HG02623 (cell line): ENCODE measurements around the gene RHOT2.
"Not testable (repeated sequence)": the region's sequence is repeated elsewhere in the genome, so short reads cannot be mapped to it uniquely, and the experiment has no call there.

Experiments
- ATAC-seq: cut with Tn5 transposase; IDR thresholded peaks from one replicate; pipeline ENCODE4 v1.9.1; 2021; ENCODE audit warnings: moderate library complexity; ENCODE audit not compliant: unreplicated experiment

Gene RHOT2

DNA sequence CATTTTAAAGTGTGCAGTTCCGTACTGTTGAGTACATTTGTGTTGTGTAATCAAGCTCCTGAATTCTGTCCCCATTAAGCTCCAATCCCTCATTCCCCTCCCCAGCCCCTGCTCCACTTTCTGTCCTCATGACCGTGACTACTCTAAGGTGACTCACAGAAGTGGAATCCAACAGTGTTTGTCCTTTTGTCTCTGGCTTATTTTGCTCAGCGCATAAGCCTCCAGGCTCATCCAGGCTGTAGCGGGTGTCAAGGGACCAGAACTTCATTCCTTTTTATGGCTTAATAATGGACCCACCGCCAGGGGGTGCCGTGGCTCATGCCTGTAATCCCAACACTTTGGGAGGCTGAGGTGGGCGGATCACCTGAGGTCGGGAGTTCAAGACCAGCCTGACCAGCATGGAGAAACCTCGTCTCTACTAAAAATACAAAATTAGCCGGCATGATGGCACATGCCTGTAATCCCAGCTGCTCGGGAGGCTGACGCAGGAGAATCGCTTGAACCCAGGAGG is 44.9 kb downstream of the RHOT2 start:
- not testable (repeated sequence) for ATAC-seq

- no peak for ATAC-seq
Observed at GRCh38 chr16:714079-714478, 46.1 kb downstream of the RHOT2 start.

DNA sequence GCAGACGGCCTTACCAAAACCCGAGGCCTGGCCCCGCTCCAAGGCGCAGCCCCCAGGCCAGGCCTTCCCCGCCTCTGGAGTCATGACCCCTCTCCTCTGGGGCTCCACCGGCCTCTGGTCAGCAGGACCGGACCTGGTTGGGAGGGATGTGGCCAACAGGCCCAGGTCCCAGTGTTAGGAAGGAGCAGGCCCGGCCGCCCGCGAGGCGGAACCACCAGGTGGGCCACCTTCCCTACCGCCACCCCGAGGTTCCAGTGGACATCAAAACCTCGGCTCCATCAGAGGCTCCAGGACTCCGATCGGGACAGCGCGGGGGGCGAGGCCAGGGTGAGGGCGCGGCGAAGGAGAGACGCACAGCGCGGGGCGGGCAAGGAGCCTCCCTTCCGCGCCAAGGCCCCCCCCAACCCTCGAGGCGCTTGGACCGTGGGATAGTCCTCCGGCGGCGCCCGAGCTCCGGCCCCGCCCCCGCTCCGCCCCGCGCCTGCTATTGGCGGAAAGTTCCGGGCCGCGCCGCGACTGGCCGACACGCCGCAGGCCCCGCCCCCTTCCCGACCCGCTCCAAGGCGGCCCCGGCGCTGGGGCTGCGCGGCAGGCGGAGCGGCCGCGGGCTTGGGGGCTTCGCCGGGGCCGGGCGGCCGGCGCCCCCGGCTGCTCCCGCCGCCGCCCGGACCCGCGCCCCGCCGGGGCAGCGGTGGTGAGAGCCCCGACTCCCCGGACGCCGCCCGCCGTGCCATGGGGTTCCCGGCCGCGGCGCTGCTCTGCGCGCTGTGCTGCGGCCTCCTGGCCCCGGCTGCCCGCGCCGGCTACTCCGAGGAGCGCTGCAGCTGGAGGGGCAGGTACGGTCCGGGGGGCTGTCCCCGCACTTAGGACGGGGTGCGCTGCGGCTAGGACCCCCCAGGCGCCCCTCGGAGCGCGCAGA is 46.9 kb downstream of the RHOT2 start, which contains the start of gene METRN:
TSS of gene METRN (plus strand) at position 561 of the 919 bp plus-strand sequence. CDS start at position 733, 172 bp downstream.
- peak; percentile 53 for ATAC-seq

DNA sequence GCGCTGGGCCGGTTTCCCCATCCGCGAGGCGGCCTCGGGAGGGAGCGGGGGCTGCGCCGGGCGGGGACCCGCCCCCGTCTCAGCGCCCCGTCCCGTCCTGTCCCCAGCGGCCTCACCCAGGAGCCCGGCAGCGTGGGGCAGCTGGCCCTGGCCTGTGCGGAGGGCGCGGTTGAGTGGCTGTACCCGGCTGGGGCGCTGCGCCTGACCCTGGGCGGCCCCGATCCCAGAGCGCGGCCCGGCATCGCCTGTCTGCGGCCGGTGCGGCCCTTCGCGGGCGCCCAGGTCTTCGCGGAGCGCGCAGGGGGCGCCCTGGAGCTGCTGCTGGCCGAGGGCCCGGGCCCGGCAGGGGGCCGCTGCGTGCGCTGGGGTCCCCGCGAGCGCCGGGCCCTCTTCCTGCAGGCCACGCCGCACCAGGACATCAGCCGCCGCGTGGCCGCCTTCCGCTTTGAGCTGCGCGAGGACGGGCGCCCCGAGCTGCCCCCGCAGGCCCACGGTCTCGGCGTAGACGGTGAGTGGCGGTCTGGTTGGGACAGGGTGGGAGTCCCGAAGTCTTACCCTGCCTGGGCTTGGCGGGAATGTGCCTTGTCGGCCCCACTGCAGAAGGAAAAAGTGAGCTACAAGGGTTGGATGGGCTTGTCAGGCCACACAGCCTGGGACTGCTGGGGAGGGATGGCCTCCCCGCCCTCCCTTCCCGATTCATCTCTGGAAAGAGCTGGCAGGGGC is 47.7 kb downstream of the RHOT2 start:
- no peak for ATAC-seq

- ATAC-seq: no peak
Observed at GRCh38 chr16:716200-716568, 48.3 kb downstream of the RHOT2 start.

- no peak for ATAC-seq
Observed at GRCh38 chr16:716768-717325, 48.9 kb downstream of the RHOT2 start.

GRCh38 chr16:717450-718245 is 49.7 kb downstream of the RHOT2 start:
- no peak for ATAC-seq

- ATAC-seq: no peak
Observed at GRCh38 chr16:718389-718788, 50.5 kb downstream of the RHOT2 start.

DNA sequence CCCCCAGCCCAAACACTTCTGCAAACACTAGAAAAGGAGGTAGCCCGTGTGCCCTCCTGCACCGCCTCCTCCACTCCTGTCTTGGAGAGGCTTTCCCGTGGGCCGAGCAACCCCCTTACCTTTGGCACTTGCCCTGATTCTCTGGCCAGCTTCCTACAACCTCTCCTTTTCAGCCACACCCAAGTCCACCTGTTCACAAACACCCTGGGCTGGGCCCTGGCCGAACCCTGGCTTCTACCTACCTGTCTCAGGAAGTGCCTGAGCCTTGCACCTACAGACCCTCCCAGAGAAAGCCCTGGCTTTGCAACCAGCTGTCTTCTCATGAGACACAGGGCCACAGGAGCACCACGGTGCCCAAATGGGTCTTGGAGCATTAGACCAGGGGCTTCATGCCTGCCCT is 51.0 kb downstream of the RHOT2 start:
- no peak for ATAC-seq

DNA sequence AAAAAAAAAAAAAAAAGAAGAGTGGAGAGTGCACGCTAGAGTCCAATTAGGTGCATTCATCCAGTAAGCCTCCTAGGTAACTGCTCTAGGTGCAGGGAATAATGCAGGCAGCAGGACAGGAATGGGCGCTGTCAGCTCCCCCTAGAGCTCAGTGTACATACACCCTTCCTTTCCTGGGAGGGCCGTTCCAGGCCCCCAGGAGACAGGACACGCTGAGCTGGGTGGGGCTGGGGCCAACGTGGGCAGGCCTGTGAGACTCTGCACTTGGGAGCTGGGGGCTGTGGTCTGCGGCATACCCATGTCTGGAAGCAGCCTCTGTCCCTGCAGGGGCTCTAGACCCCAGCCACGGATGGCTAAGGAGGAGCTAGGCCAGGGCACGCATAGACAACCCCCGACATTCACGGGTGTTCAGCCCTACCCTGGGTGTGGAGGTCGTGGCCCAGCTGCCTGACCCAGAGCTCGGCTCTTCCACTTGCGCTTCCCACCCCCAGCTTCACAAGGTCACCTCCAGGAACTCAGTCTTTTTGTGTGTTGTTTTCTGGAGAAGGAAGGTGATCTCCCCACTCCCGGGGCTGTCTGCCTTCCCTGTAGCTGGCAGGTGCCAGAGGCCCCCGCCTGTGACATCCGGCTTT is 52.0 kb downstream of the RHOT2 start:
- ATAC-seq: no peak

GRCh38 chr16:720447-720989 is 52.6 kb downstream of the RHOT2 start:
- peak; percentile 12 for ATAC-seq

DNA sequence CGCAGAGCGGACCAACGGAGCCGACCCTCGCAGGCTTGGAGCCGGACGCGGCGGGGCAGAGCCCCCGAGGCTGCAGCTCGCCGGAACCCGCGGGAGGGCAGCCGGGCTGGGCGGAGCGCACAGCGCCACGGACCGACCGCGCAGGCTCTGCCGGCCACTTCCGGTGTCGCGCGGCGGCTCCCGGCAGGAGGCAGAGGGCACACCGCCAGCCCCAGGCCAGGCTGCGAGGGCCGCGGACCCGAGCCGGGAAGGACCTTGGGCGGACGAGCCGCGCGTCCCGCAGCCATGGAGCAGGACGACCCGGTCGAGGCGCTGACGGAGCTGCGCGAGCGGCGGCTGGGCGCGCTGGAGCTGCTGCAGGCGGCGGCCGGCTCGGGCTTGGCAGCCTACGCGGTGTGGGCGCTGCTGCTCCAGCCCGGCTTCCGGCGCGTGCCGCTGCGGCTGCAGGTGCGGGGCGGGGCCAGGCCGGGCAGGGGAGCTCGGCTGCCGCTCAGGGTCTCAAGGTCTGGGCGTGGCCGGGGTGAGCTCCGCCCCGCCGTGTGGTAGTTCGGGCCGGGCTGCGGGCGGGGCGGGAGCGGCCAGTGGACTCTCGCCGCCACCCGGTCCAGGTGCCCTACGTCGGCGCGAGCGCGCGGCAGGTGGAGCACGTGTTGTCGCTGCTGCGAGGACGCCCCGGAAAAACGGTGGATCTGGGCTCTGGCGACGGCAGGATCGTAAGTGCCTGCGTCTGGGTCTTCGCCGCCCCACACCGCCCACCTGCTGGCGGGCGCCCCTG is 53.2 kb downstream of the RHOT2 start, which contains the start of gene ANTKMT:
TSS of gene ANTKMT (plus strand) at position 157 of the 775 bp plus-strand sequence. CDS start at position 286, 129 bp downstream.
- ATAC-seq: peak; percentile 60

- no peak for ATAC-seq
Observed at GRCh38 chr16:721765-722540, 54.0 kb downstream of the RHOT2 start.

GRCh38 chr16:722835-723633 is 55.1 kb downstream of the RHOT2 start:
- no peak for ATAC-seq

DNA sequence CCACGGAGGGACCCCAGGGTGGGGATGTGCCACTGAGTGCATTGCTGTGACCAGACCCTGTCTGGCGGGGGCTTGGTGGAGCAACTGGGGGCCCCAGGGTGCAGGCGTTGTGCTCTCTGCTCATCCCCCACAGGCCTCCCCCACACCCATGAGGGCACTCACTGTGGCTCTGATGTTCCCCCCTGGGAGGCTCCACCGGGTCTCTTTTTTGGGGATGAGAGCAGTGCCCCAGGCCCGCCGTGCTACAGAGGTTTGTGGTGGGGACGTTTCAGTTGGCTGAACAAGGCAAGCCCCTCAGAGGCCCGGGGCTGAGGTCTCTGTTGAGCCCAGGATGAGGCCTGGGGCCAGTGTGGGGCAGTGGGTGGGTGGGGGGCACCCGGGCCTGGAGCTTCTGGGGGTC is 55.8 kb downstream of the RHOT2 start:
- no peak for ATAC-seq
